ENCODE results near the gene RASGRF1. TPM values are rescaled to one million over a fixed set of nuclear protein-coding genes. Genes with fewer than 3 reads are reported as not detected.

The RASGRF1 gene
- total RNA-seq, 8 experiments from 2014 or later: 0.38 to 2.3 (median 0.60) TPM; not detected in 1

DNA sequence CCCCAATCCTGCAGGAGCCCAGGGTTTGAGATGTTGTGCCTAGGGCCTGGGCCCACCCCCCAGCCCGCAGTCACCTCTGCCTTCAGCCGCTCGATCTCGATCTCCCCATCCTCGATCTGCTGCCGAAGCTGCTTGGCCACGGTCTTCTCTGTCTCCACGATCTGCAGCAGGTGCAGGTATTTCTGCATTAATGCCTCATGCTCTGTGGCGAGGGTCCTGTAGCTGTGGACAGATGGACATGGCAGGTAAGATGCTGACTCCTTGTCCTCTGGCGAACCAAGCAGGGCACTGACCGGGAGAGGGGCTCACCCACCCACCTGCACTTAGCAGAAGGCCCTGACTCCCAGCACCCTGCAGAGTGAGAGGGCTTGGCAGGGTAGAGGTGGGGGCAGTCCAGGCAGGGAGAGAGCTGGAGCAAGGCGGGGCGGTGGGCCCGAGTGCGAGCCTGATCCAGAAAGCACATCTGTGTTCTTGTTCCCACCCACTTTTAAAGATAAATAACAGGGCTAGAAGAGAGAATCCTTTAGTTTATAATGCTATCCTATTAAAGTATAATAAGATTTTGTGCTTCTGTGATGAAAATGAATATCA, 32.2 kb downstream of the RASGRF1 start:
- Histone ChIP-seq H3K4me1 (replicated peaks in 1 of 2) (peaks cover 0 to 10% of the 10 kb centered on the region in 2 donors), H3K27ac (no peak overlapping the region), H3K4me3 (no peak overlapping the region)
- in situ Hi-C loops (cut with MboI; ENCODE audit: low pct_unique_long_range_greater_than_20kb in 2 of 9, low sequenced_read_pairs in 9 of 9, unreplicated experiment in 9 of 9): loop anchor here in 1 of 9 experiments (25.0 kb wide), 1 partner anchor 96 kb away; no protein-coding TSS in a partner anchor
- no peak for ATAC-seq (replicated peaks in 6 of 8)
- WGBS, 10 experiments: 10 to 89% (median 55%) methylated on average over 1 to 9 of the region's 15 CpGs; no CpG with 5 or more reads in 4 of the 10 experiments

DNA sequence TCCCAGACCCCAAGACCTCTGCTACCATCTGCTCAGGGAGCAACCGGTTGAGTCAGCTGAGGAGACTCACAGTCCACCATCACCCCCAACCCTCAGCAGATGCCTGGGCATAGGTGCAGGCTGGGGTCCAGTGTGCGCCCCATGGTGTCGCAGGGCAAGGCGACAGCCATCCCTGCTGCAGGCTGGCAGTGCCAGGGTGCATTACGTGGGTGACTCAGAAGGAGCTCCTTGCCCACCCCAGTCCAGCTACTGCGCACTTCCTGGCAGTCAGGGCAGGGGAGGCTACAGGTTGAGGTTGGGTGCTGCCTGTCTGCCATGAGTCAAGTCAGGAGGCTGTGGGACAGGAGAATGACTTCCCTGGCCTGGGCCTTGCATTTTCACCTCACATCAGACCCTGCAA, 33.5 kb downstream of the RASGRF1 start:
- Histone ChIP-seq H3K4me3 (no peak overlapping the region), H3K27ac (no peak overlapping the region), H3K4me1 (replicated peaks in 1 of 2) (peaks cover 0 to 10% of the 10 kb centered on the region in 2 donors)
- in situ Hi-C loops (cut with MboI; ENCODE audit: low pct_unique_long_range_greater_than_20kb in 2 of 9, low sequenced_read_pairs in 9 of 9, unreplicated experiment in 9 of 9): loop anchor here in 1 of 9 experiments (25.0 kb wide), 1 partner anchor 95 kb away; no protein-coding TSS in a partner anchor
- 58 to 100% (median 90%) methylated on average over 1 to 3 of the region's 6 CpGs; no CpG with 5 or more reads in 4 of the 10 experiments for WGBS, 10 experiments
- ATAC-seq (replicated peaks in 6 of 8): no peak

DNA sequence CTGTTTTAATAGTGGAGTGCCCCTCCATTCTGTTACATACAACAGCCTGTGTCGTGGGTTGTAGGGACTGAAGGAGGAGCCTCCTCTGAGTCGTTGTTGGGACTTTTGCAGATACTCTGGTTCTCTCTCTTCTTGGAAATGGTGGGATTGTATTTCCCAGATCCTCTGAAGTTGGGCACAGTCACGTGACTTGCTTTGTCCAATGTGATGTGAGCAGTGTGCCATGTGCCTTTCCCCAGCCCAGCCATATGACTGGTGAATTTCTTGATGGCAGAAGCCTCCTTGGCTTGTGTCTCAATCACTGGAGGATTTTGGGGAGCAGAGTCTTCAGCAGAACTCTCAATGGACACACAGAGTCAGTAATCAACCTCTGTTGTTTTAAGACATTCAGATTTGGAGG, 36.2 kb downstream of the RASGRF1 start:
- Histone ChIP-seq H3K27ac (no peak overlapping the region), H3K4me1 (replicated peaks in 1 of 2) (peaks cover 6 to 21% of the 10 kb centered on the region in 2 donors), H3K4me3 (no peak overlapping the region)
- in situ Hi-C loops (cut with MboI; ENCODE audit: low pct_unique_long_range_greater_than_20kb in 2 of 9, low sequenced_read_pairs in 9 of 9, unreplicated experiment in 9 of 9): loop anchor here in 1 of 9 experiments (25.0 kb wide), 1 partner anchor 92 kb away; no protein-coding TSS in a partner anchor
- WGBS, 10 experiments: 0 to 80% (median 65%) methylated on average over 1 to 3 of the region's 3 CpGs; no CpG with 5 or more reads in 4 of the 10 experiments
- ATAC-seq (replicated peaks in 6 of 8): no peak

DNA sequence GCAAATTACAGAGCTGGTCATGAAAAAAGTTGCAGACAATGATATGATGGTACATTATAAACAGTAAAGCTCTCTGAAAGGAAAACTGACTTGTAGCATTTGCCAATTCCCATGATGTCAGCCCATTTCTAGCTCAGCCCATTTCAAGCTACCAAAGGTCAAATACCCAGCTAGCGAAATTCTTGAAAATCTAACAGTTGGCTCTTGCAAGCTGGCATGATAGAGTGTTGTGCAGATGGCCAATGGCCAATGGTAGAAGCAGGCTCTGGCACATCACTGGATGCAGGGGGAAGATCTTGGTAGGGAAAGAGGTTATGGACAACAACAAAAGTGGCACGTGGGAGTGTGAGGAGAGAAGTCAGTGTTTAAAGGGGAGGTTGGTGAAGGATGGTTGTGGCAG, 36.7 kb downstream of the RASGRF1 start:
- peaks cover 6 to 21% of the 10 kb centered on the region in 2 donors for H3K4me1 ChIP-seq (replicated peaks in 1 of 2)
- in situ Hi-C loops (cut with MboI; ENCODE audit: low pct_unique_long_range_greater_than_20kb in 2 of 9, low sequenced_read_pairs in 9 of 9, unreplicated experiment in 9 of 9): loop anchor here in 1 of 9 experiments (25.0 kb wide), 1 partner anchor 92 kb away; no protein-coding TSS in a partner anchor
- 44 to 100% (median 83%) methylated on average over 1 to 2 of the region's 2 CpGs; no CpG with 5 or more reads in 5 of the 10 experiments for WGBS, 10 experiments
- no peak overlapping the region for H3K27ac ChIP-seq
- ATAC-seq (replicated peaks in 6 of 8): no peak
- H3K4me3 ChIP-seq: no peak overlapping the region

DNA sequence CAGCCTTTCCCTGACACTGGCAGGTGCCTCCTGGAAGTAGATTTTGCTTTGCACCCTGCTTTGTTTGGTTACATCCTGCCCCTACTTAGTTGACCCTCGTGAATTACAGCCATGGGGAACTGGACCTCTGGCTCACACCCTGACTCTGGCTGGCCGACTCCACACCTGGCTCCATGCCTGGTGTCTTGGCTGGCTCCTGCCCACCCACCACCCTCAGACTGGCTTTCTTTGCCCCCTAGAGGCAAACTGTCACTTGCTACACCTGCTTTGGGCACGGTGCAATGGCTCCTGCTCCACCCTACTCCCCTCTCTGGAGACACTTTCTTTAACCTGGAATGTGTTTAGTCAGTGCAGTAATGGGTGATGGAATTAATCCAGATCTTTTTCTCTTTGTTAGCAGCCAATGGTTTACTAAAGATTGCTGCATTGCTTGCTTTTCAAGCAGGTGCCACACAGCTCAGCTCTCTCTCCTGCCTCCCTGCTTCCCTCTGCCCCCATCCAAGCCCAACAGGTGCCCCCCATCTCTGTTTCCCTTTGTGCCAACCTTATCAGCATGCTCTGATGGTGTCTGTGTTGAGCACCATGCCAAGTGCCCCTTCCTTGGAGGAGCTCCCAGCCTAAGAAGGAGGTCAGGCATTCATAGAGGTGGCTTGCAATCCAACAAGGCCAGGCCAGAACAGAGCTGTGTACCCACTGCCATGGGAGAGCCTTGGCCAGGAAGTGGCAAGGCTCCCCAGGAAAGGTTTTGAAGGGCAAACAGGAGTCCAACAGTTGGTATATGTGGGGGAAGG, 38.4 kb downstream of the RASGRF1 start:
- in situ Hi-C loops (cut with MboI; ENCODE audit: low pct_unique_long_range_greater_than_20kb in 2 of 9, low sequenced_read_pairs in 9 of 9, unreplicated experiment in 9 of 9): loop anchor here in 1 of 9 experiments (25.0 kb wide), 1 partner anchor 90 kb away; no protein-coding TSS in a partner anchor
- WGBS, 10 experiments: 29 to 76% (median 40%) methylated on average over 1 to 2 of the region's 3 CpGs; no CpG with 5 or more reads in 4 of the 10 experiments
- no peak for ATAC-seq (replicated peaks in 6 of 8)
- H3K27ac ChIP-seq: no peak overlapping the region
- H3K4me1 ChIP-seq (replicated peaks in 1 of 2): peaks cover 6 to 10% of the 10 kb centered on the region in 2 donors
- H3K4me3 ChIP-seq: no peak overlapping the region

DNA sequence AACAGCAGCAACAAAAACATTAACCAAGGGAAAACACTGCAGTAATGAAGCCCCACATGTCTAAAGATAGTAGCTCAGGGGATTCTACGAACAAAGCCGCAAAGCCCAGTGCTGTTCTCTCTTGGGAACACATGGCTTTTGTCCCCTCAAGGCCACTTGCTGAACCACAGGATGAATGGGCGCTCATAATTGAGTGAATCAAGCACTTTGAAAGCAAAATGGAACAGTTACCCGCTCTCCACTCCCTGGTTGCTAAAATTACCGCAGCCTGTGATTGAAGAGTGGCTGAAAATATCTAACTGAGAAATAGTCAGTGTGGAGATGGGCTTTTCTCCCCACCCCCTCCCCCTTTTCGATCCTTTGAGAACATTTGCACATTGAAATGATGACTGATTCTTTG, 39.6 kb downstream of the RASGRF1 start:
- 17 to 67% (median 62%) methylated on average over 1 to 6 of the region's 6 CpGs; no CpG with 5 or more reads in 3 of the 10 experiments for WGBS, 10 experiments
- ATAC-seq (replicated peaks in 6 of 8): peak in 5 of 8 experiments; percentile 23 to 72 (median 42)
- in situ Hi-C loops (cut with MboI; ENCODE audit: low pct_unique_long_range_greater_than_20kb in 2 of 9, low sequenced_read_pairs in 9 of 9, unreplicated experiment in 9 of 9): loop anchor here in 1 of 9 experiments (25.0 kb wide), 1 partner anchor 89 kb away; no protein-coding TSS in a partner anchor
- Histone ChIP-seq H3K4me3 (no peak overlapping the region), H3K27ac (no peak overlapping the region), H3K4me1 (replicated peaks in 1 of 2) (peaks cover 6 to 10% of the 10 kb centered on the region in 2 donors)

DNA sequence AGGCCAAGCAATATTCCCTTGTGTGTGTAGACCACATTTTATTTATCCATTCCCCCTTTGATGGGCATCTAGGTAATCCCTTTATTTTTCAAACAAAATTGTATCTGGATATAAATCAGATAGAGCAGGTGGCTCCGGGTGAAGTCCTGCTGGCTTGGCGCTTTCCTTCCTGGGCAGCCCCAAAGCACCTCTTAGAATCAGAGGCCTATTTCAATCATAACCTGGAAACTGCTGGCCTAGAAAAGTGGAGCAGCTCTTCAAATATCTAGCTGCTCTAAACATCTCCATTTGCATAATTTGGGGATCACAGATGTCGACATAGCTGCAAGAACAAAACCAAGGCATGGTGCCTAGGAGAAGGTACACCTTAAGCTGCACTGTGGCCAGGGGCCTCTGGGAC, 40.2 kb downstream of the RASGRF1 start:
- Histone ChIP-seq H3K27ac (no peak overlapping the region), H3K4me3 (no peak overlapping the region), H3K4me1 (replicated peaks in 1 of 2) (peaks cover 6 to 10% of the 10 kb centered on the region in 2 donors)
- no peak for ATAC-seq (replicated peaks in 6 of 8)
- 100% methylated on average over 2 to 3 of the region's 3 CpGs; no CpG with 5 or more reads in 6 of the 10 experiments for WGBS, 10 experiments
- in situ Hi-C loops (cut with MboI; ENCODE audit: low pct_unique_long_range_greater_than_20kb in 2 of 9, low sequenced_read_pairs in 9 of 9, unreplicated experiment in 9 of 9): loop anchor here in 1 of 9 experiments (25.0 kb wide), 1 partner anchor 88 kb away; no protein-coding TSS in a partner anchor

DNA sequence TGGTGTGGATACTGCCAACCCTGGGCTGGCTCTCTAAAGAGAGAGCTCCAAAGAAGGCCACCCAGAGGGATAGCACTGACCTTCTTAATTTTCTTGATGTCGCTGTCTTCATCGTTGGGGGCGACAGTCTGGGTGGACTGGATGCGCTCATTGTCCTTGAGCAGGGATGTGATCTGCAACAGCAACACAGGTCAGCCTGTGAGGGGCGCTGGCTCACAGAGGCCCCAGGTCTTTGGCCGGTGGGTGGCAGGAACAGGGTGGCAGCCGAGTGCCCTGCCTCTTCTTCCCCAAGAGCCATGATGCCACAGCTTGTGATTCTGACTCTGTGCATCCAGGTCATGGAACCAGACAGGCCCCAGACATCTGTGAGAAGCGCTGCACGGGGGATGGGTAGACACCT, 41.2 kb downstream of the RASGRF1 start:
- H3K4me3 ChIP-seq: no peak overlapping the region
- H3K4me1 ChIP-seq (replicated peaks in 1 of 2): peaks cover 6 to 10% of the 10 kb centered on the region in 2 donors
- ATAC-seq (replicated peaks in 6 of 8): no peak
- H3K27ac ChIP-seq: no peak overlapping the region
- 47 to 100% (median 95%) methylated on average over 1 to 4 of the region's 9 CpGs; no CpG with 5 or more reads in 6 of the 10 experiments for WGBS, 10 experiments
- in situ Hi-C loops (cut with MboI; ENCODE audit: low pct_unique_long_range_greater_than_20kb in 2 of 9, low sequenced_read_pairs in 9 of 9, unreplicated experiment in 9 of 9): loop anchor here in 2 of 9 experiments (25.0 kb wide), 1 partner anchor 138 kb away; no protein-coding TSS in a partner anchor

DNA sequence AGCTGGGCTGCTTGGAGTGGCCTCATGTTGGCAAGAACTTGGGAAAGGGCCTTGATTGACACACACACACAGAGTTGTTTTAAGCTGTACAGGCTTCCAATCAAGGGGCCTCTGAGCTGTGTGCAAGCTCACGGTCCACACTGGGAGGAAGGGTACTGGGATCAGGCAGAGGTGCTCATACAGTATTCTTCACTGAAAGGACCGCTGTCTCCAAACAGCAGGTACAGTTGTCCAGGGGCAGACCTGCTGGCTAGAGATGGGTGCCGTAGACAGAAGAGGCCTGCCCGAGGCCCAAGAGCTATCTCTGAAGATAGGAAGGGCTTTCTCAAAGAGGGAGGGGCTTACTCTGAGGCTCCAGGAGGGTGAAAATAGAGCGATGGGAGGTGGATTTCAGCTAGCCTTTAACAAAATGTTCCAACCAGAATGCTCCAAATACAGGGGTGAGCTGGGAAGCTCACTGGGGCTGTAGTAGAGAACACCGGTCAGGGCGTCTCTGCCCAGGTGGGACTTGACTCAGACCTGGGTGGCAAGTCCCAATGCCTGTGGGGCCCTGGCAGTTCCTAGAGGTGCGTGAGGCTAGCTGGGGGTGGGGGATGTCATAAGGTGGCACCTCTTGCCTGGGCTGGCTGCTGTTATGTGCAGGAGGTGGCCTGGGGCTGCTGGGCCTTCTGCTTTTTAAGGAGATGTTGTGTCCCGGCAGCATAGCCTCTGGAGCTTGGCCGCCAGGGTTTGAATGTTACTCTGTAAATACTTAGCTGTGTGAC, 42.7 kb downstream of the RASGRF1 start:
- WGBS, 10 experiments: 0 to 100% (median 91%) methylated on average over 1 to 6 of the region's 10 CpGs; no CpG with 5 or more reads in 2 of the 10 experiments
- ATAC-seq (replicated peaks in 6 of 8): no peak
- in situ Hi-C loops (cut with MboI; ENCODE audit: low pct_unique_long_range_greater_than_20kb in 2 of 9, low sequenced_read_pairs in 9 of 9, unreplicated experiment in 9 of 9): loop anchor here in 2 of 9 experiments (25.0 kb wide), 1 partner anchor 139 kb away; no protein-coding TSS in a partner anchor
- Histone ChIP-seq H3K4me1 (replicated peaks in 1 of 2) (peaks cover 6 to 10% of the 10 kb centered on the region in 2 donors), H3K27ac (no peak overlapping the region), H3K4me3 (no peak overlapping the region)

DNA sequence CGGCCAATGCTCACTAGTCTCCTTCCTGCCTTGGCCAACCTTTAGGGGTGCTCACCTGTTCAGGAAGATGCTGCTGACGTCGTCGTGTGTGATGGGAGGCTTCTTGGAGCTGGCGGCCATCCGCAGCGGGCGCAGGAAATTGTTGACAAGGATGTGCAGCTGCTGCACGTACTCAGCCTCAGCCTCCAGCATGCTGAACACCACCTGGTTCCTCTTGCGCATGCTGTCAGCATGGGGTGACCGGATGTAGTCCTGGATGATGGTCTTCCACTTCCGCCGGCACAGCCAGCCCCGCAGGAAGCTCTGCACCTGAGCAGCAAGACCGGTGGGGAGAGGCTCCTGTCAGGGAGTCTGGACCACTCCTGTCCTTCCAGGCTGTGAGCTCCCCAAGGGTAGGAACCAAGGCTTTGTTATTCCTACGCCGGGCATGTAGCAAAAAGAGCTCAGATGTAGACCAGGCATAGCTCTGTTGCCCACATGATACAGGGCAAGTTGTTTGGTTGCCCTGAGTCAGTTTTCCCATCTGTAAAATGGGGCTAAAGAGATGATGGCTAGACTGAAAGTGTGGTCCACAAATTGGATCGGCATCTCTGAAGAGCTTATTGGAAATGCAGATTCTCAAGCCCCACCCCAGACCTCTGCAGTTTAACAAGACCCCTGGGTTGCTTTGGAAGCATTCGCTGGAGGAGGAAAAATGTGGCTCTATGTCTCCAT, 43.7 kb downstream of the RASGRF1 start:
- in situ Hi-C loops (cut with MboI; ENCODE audit: low pct_unique_long_range_greater_than_20kb in 2 of 9, low sequenced_read_pairs in 9 of 9, unreplicated experiment in 9 of 9): loop anchor here in 2 of 9 experiments (25.0 kb wide), 1 partner anchor 140 kb away; no protein-coding TSS in a partner anchor
- H3K4me1 ChIP-seq (replicated peaks in 1 of 2): peaks cover 11 to 16% of the 10 kb centered on the region in 2 donors
- no peak overlapping the region for H3K27ac ChIP-seq
- no peak for ATAC-seq (replicated peaks in 6 of 8)
- 26 to 100% (median 85%) methylated on average over 1 to 6 of the region's 19 CpGs; no CpG with 5 or more reads in 1 of the 10 experiments for WGBS, 10 experiments
- H3K4me3 ChIP-seq: no peak overlapping the region

DNA sequence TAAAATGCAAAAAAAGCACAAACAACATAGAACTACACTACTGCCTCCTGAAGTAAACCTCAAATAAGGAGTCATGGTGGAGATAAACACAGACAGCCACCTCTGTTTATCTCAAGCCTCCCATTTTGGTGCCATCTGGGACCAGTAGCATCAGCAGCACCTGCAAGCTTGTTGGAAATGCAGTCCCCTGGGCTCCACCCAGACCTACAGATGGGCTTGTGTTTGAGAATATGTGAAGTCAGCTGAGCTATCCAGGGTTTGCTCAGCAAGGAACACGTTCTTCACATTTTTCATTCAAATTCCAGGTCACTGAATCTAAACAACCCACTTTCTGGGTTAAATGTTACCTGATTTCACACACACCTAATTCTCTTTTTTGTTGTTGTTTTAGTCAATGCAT, 45.5 kb downstream of the RASGRF1 start:
- H3K4me1 ChIP-seq (replicated peaks in 1 of 2): peaks cover 4 to 10% of the 10 kb centered on the region in 2 donors
- no peak overlapping the region for H3K27ac ChIP-seq
- 0 to 80% (median 48%) methylated on average over 1 of the region's 1 CpG; no CpG with 5 or more reads in 6 of the 10 experiments for WGBS, 10 experiments
- ATAC-seq (replicated peaks in 6 of 8): no peak
- H3K4me3 ChIP-seq: no peak overlapping the region
- in situ Hi-C loops (cut with MboI; ENCODE audit: low pct_unique_long_range_greater_than_20kb in 2 of 9, low sequenced_read_pairs in 9 of 9, unreplicated experiment in 9 of 9): loop anchor here in 2 of 9 experiments (25.0 kb wide), 1 partner anchor 142 kb away; no protein-coding TSS in a partner anchor

Measured in motor neuron (in vitro differentiated cells).